Tibial nerve (tissue), 4 donors: ENCODE data around the gene ZNF335. TPM values are rescaled to one million over a fixed set of nuclear protein-coding genes. Genes with fewer than 3 reads are reported as not detected.

Experiments used
- DNase-seq, 2 donors: peaks; one replicate each; pipeline ENCODE4 v3.0.0-alpha.2; 2019; ENCODE audit warnings: low spot score in 2 of 2
- H3K27ac ChIP-seq, 4 donors: fragments of 200-600 bp; sonication (generic) in 3 of 4; one replicate each; pipeline ENCODE4 v1.5.1; 2017 to 2019; ENCODE audit warnings: mild to moderate bottlenecking in 1 of 4
- H3K27me3 ChIP-seq, 2 donors: fragments of 200-600 bp; sonication (generic) in 1 of 2; one replicate each; pipeline versions ENCODE4 v1.5.1 to v1.6.0; 2017 to 2019
- H3K36me3 ChIP-seq, 3 donors: fragments of 200-600 bp; sonication (generic); one replicate each; pipeline ENCODE4 v1.5.1; 2018 to 2019
- H3K4me1 ChIP-seq, 4 donors: fragments of 200-600 bp; sonication (generic) in 3 of 4; one replicate each; pipeline ENCODE4 v1.5.1; 2017 to 2019
- H3K4me3 ChIP-seq, 4 donors: fragments of 200-600 bp; sonication (generic) in 3 of 4; one replicate each; pipeline ENCODE4 v1.5.1; 2017 to 2019; ENCODE audit warnings: mild to moderate bottlenecking in 1 of 4, moderate library complexity in 1 of 4
- H3K9me3 ChIP-seq, 4 donors: fragments of 200-600 bp; sonication (generic) in 3 of 4; one replicate each; pipeline ENCODE4 v1.5.1; 2017 to 2019
- CTCF ChIP-seq, 5 experiments: fragments of 200-600 bp in 3 of 5; fragments of 450-650 bp in 2 of 5; sonication (generic) in 3 of 5; IDR thresholded peaks; one replicate each; pipeline ENCODE4 v1.5.1; 2016 to 2019; ENCODE audit warnings: antibody characterized with exemption in 5 of 5, mild to moderate bottlenecking in 3 of 5, moderate library complexity in 2 of 5
- EP300 ChIP-seq, 2 donors: sonication (generic); formaldehyde crosslinking; IDR thresholded peaks; one replicate each; pipeline ENCODE4 v1.6.1; 2017; ENCODE audit warnings: antibody characterized with exemption in 2 of 2, mild to moderate bottlenecking in 1 of 2
- POLR2A ChIP-seq, 2 donors: fragments of 450-650 bp; IDR thresholded peaks; one replicate each; pipeline ENCODE4 v1.6.1; 2017; ENCODE audit warnings: antibody characterized with exemption in 2 of 2, mild to moderate bottlenecking in 2 of 2, moderate library complexity in 2 of 2
- WGBS, 2 donors: methylation state at CpG; one replicate each; pipeline ENCODE4 v1.1.5; 2018; 5-methylcytosine and 5-hydroxymethylcytosine counted together
- total RNA-seq, 4 donors: library from RNA; depleted of rRNA; stranded (reverse); fragments of >200 nt; gene quantifications; one replicate each; pipeline ENCODE4 v1.1.0, GENCODE V29; 2016

The ZNF335 gene
- total RNA-seq, 4 donors from 2014 or later: 24.3 to 42.3 (median 28.6) TPM

DNA sequence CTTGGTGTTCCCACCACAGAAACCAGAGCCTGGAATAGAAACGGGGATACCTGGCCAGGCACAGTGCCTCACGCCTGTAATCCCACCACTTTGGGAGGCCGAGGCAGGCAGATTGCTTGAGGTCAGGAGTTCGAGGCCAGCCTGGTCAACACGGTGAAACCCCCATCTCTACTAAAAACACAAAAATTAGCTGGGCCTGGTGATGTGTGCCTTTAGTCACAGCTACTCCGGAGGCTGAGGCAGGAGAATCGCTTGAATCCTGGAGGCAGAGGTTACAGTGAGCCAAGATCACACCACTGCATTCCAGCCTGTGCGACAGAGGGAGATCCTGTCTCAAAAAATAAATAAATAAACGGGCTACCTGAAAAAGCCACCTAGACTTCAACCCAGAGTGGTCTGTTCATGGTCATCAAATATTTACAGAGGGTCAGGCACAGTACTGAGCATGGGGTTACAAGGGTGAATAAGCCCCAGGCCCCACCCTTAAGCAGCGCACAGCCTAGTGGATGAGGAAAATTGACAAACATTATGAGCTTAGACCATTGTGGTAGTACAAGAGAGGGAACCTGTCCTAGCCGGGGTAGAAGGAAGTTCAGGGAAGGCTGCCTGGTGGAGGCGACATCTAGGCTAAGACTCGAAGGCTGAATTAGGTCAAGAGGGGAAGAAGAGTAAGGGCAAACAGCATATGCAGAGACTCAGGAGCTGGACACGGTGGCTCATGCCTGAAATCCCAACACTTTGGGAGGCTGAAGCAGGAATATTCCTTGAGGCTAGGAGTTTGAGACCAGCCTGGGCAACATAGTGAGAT, 44.7 kb downstream of the ZNF335 start:
- Histone ChIP-seq H3K27ac (peak overlapping the region in 1 of 4 donors; percentile 15), H3K36me3 (peaks cover 0 to 6% (median 0%) of the 10 kb centered on the region in 3 donors), H3K4me1 (peaks cover 0 to 25% (median 11%) of the 10 kb centered on the region in 4 donors), H3K9me3 (no peaks in the 10 kb centered on the region), H3K4me3 (no peak overlapping the region), H3K27me3 (no peaks in the 10 kb centered on the region)
- TF ChIP-seq POLR2A (IDR thresholded peaks at IDR 0.05) (no peak), CTCF (IDR thresholded peaks at IDR 0.05) (no peak), EP300 (IDR thresholded peaks at IDR 0.05) (no peak)
- DNase-seq: no peak
- WGBS, 2 donors: 85 to 87% methylated on average over 12 to 14 of the region's 14 CpGs

GRCh38 chr20:45926731-45927070, 45.3 kb downstream of the ZNF335 start:
- WGBS, 2 donors: 62 to 87% methylated on average over 2 of the region's 2 CpGs
- Histone ChIP-seq H3K9me3 (no peaks in the 10 kb centered on the region), H3K27me3 (no peaks in the 10 kb centered on the region), H3K36me3 (peaks cover 0 to 6% (median 0%) of the 10 kb centered on the region in 3 donors), H3K4me1 (peaks cover 0 to 25% (median 11%) of the 10 kb centered on the region in 4 donors), H3K27ac (peak overlapping the region in 1 of 4 donors; percentile 15), H3K4me3 (no peak overlapping the region)
- TF ChIP-seq CTCF (IDR thresholded peaks at IDR 0.05): no peak
- no peak for TF ChIP-seq POLR2A (IDR thresholded peaks at IDR 0.05)
- no peak for TF ChIP-seq EP300 (IDR thresholded peaks at IDR 0.05)
- DNase-seq: no peak

- peaks cover 0 to 25% (median 11%) of the 10 kb centered on the region in 4 donors for H3K4me1 ChIP-seq
- H3K27ac ChIP-seq: peak overlapping the region in 3 of 4 donors; percentile 13 to 83 (median 68)
- H3K27me3 ChIP-seq: no peaks in the 10 kb centered on the region
- no peak for DNase-seq
- no peak overlapping the region for H3K4me3 ChIP-seq
- TF ChIP-seq CTCF (IDR thresholded peaks at IDR 0.05) (no peak), POLR2A (IDR thresholded peaks at IDR 0.05) (no peak), EP300 (IDR thresholded peaks at IDR 0.05) (no peak)
- WGBS, 2 donors: 63 to 70% methylated on average over 9 of the region's 9 CpGs
- no peaks in the 10 kb centered on the region for H3K9me3 ChIP-seq
- H3K36me3 ChIP-seq: no peaks in the 10 kb centered on the region
Measured at GRCh38 chr20:45925821-45926506, 46.0 kb downstream of the ZNF335 start.

GRCh38 chr20:45924391-45925261, 47.4 kb downstream of the ZNF335 start:
- Histone ChIP-seq H3K9me3 (no peaks in the 10 kb centered on the region), H3K4me1 (peaks cover 0 to 38% (median 18%) of the 10 kb centered on the region in 4 donors), H3K27me3 (no peaks in the 10 kb centered on the region), H3K36me3 (no peaks in the 10 kb centered on the region), H3K27ac (peak overlapping the region; percentile 24 to 83 (median 62)), H3K4me3 (no peak overlapping the region)
- TF ChIP-seq CTCF (IDR thresholded peaks at IDR 0.05) (no peak), POLR2A (IDR thresholded peaks at IDR 0.05) (no peak), EP300 (IDR thresholded peaks at IDR 0.05) (peak; percentile 9 to 67)
- peak; percentile 41 to 63 for DNase-seq
- 38% methylated on average over 21 of the region's 21 CpGs for WGBS, 2 donors
